H1 (cell line): ENCODE results near the gene GNAL. TPM values are rescaled to one million over a fixed set of nuclear protein-coding genes. Genes with fewer than 3 reads are reported as not detected.

Source experiments
- CTCF ChIA-PET: fragments of 300-600 bp; sonication (Branson Sonifier 250); formaldehyde crosslinking; loops from one replicate; lab custom pipeline; 2021; ENCODE audit not compliant: partially characterized antibody; lab: Charles Lee
- POLR2A ChIA-PET: fragments of 300-600 bp; sonication (Branson Sonifier 250); formaldehyde crosslinking; loops from one replicate; lab custom pipeline; 2021; ENCODE audit warnings: inconsistent platforms; ENCODE audit not compliant: partially characterized antibody; lab: Charles Lee
- DNase-seq, 2 experiments: peaks; one replicate each; pipeline versions ENCODE4 v3.0.0 to v3.0.0-alpha.2; 2010 to 2022; ENCODE audit warnings: low spot score in 2 of 2, low read depth in 1 of 2, mixed read lengths in 1 of 2
- FAIRE-seq: peaks from 2 replicates; lab custom pipeline; 2011; peaks lifted over from hg19 to GRCh38; lab: Jason Lieb, UNC
- H2AFZ ChIP-seq: 2 replicates; pipeline ENCODE4 v1.8.1; 2012; ENCODE audit warnings: low read length, inconsistent platforms
- H2AK5ac ChIP-seq: 2 replicates; pipeline ENCODE4 v1.6.1; 2013; ENCODE audit warnings: low read depth, low read length
- H2BK120ac ChIP-seq: replicated peaks from 2 replicates; pipeline ENCODE3; 2013; ENCODE audit warnings: low read depth, low read length, inconsistent platforms
- H2BK12ac ChIP-seq: 2 replicates; pipeline ENCODE4 v1.6.1; 2013; ENCODE audit warnings: low read depth, low read length
- H2BK15ac ChIP-seq: 2 replicates; pipeline ENCODE4 v1.6.1; 2013; ENCODE audit warnings: low read length
- H2BK20ac ChIP-seq: 2 replicates; pipeline ENCODE4 v1.6.1; 2013; ENCODE audit warnings: low read length
- H2BK5ac ChIP-seq: 2 replicates; pipeline ENCODE4 v1.6.1; 2013; ENCODE audit warnings: low read depth, low read length
- H3K14ac ChIP-seq: 2 replicates; pipeline ENCODE4 v1.6.1; 2013; ENCODE audit warnings: inconsistent platforms; ENCODE audit not compliant: insufficient read length
- H3K18ac ChIP-seq: 2 replicates; pipeline ENCODE4 v1.6.1; 2013; ENCODE audit warnings: low read length; ENCODE audit errors: extremely low read depth
- H3K23ac ChIP-seq: 2 replicates; pipeline ENCODE4 v1.6.1; 2013; ENCODE audit warnings: inconsistent platforms; ENCODE audit not compliant: insufficient read length
- H3K23me2 ChIP-seq: 2 replicates; pipeline ENCODE4 v1.6.1; 2013; ENCODE audit warnings: low read depth, low read length
- H3K27ac ChIP-seq: 2 replicates; pipeline ENCODE4 v1.6.1; 2011; ENCODE audit warnings: low read depth, low read length, inconsistent platforms
- H3K27me3 ChIP-seq, 4 experiments: replicated peaks in 1 of 4; 1 replicate in 1 of 4; 2 replicates in 3 of 4; pipeline versions ENCODE4 v1.6.1 to v1.8.1; 2011 to 2013; ENCODE audit warnings: low read length in 3 of 4, mild to moderate bottlenecking in 3 of 4, inconsistent platforms in 2 of 4, mixed read lengths in 2 of 4, moderate library complexity in 1 of 4; ENCODE audit not compliant: control insufficient read depth in 3 of 4, insufficient read depth in 3 of 4; ENCODE audit errors: extremely low read depth in 1 of 4
- H3K36me3 ChIP-seq, 4 experiments: 2 replicates each; pipeline versions ENCODE4 v1.6.1 to v1.8.1; 2011 to 2013; ENCODE audit warnings: mild to moderate bottlenecking in 4 of 4, low read length in 3 of 4, moderate library complexity in 2 of 4, control low read depth in 1 of 4, inconsistent platforms in 1 of 4; ENCODE audit not compliant: insufficient read depth in 4 of 4, control insufficient read depth in 2 of 4
- H3K4ac ChIP-seq: replicated peaks from 2 replicates; pipeline ENCODE3; 2013; ENCODE audit warnings: low read length, low read depth, mixed read lengths, inconsistent platforms; ENCODE audit not compliant: insufficient read length
- H3K4me1 ChIP-seq, 4 experiments: replicated peaks in 1 of 4; 1 replicate in 1 of 4; 2 replicates in 3 of 4; pipeline versions ENCODE4 v1.6.1 to v1.8.1; 2011 to 2013; ENCODE audit warnings: low read length in 3 of 4, inconsistent platforms in 2 of 4, mixed read lengths in 1 of 4; ENCODE audit not compliant: insufficient read depth in 4 of 4, control insufficient read depth in 3 of 4
- H3K4me2 ChIP-seq, 2 experiments: 2 replicates each; pipeline versions ENCODE4 v1.6.1 to v1.8.1; 2011 to 2013; ENCODE audit warnings: low read depth in 2 of 2, low read length in 2 of 2, control low read depth in 1 of 2, inconsistent platforms in 1 of 2, mild to moderate bottlenecking in 1 of 2; ENCODE audit not compliant: insufficient read depth in 1 of 2
- H3K4me3 ChIP-seq, 4 experiments: fragments of 200-600, 300-600 bp in 1 of 4; sonication (generic), shearing (Covaris generic), sonication (Bioruptor Twin) in 1 of 4; 2 replicates each; pipeline versions ENCODE4 v1.5.1 to v1.8.1; 2011 to 2016; ENCODE audit warnings: low read length in 4 of 4, low read depth in 3 of 4, control low read depth in 2 of 4, inconsistent platforms in 2 of 4, mild to moderate bottlenecking in 2 of 4, mixed read lengths in 1 of 4, moderate library complexity in 1 of 4; ENCODE audit not compliant: insufficient read depth in 2 of 4; ENCODE audit errors: extremely low read depth in 1 of 4
- H3K56ac ChIP-seq: replicated peaks from 2 replicates; pipeline ENCODE3; 2013; ENCODE audit warnings: low read depth, mild to moderate bottlenecking, mixed read lengths, low read length, inconsistent platforms; ENCODE audit not compliant: insufficient read length
- H3K79me1 ChIP-seq: 2 replicates; pipeline ENCODE4 v1.6.1; 2013; ENCODE audit warnings: low read depth, low read length, control low read depth
- H3K79me2 ChIP-seq, 2 experiments: 2 replicates each; pipeline versions ENCODE4 v1.6.1 to v1.8.1; 2012 to 2013; ENCODE audit warnings: low read length in 2 of 2, mild to moderate bottlenecking in 2 of 2, inconsistent platforms in 1 of 2; ENCODE audit not compliant: insufficient read depth in 2 of 2, control insufficient read depth in 1 of 2
- H3K9ac ChIP-seq, 4 experiments: replicated peaks in 1 of 4; 1 replicate in 1 of 4; 2 replicates in 3 of 4; pipeline versions ENCODE4 v1.6.1 to v1.8.1; 2011 to 2013; ENCODE audit warnings: low read depth in 3 of 4, low read length in 3 of 4, control low read depth in 2 of 4, mild to moderate bottlenecking in 2 of 4, moderate library complexity in 2 of 4, inconsistent platforms in 1 of 4; ENCODE audit errors: extremely low read depth in 1 of 4
- H3K9me3 ChIP-seq, 2 experiments: 2 replicates each; pipeline versions ENCODE4 v1.6.1 to v1.8.1; 2012 to 2013; ENCODE audit warnings: mild to moderate bottlenecking in 2 of 2, moderate library complexity in 2 of 2, control low read depth in 1 of 2, inconsistent platforms in 1 of 2, low read depth in 1 of 2, low read length in 1 of 2, mixed read lengths in 1 of 2; ENCODE audit not compliant: insufficient read depth in 2 of 2
- H4K20me1 ChIP-seq, 2 experiments: replicated peaks in 1 of 2; 2 replicates each; pipeline versions ENCODE3 to v1.8.1; 2011 to 2013; ENCODE audit warnings: inconsistent platforms in 2 of 2, low read length in 2 of 2, mild to moderate bottlenecking in 1 of 2; ENCODE audit not compliant: insufficient read depth in 2 of 2, control insufficient read depth in 1 of 2
- H4K5ac ChIP-seq: 2 replicates; pipeline ENCODE4 v1.6.1; 2013; ENCODE audit warnings: low read length, low read depth, mixed read lengths, inconsistent platforms; ENCODE audit not compliant: insufficient read length
- H4K8ac ChIP-seq: 2 replicates; pipeline ENCODE4 v1.8.0; 2013; ENCODE audit warnings: mild to moderate bottlenecking, moderate library complexity, low read length, inconsistent platforms; ENCODE audit not compliant: insufficient read depth; ENCODE audit errors: extremely low read depth
- H4K91ac ChIP-seq: replicated peaks from 2 replicates; pipeline ENCODE3; 2013; ENCODE audit warnings: low read length, mixed read lengths, inconsistent platforms; ENCODE audit not compliant: insufficient read length
- ASH2L ChIP-seq: fragments of 200-600, 300-600 bp; sonication (generic); IDR thresholded peaks from one replicate; pipeline ENCODE4 v1.7.1; 2017; ENCODE audit warnings: low read length
- GABPA ChIP-seq: IDR thresholded peaks from 2 replicates; pipeline ENCODE4 v1.6.1; 2011; ENCODE audit warnings: mild to moderate bottlenecking, low read length, moderate library complexity, borderline replicate concordance; ENCODE audit not compliant: insufficient read depth
- PHF8 ChIP-seq: fragments of 200-600 bp; sonication (generic); conservative IDR thresholded peaks from 2 replicates; pipeline ENCODE4 v1.7.1; 2012; ENCODE audit warnings: low read depth, mild to moderate bottlenecking, inconsistent platforms, low read length, moderate library complexity
- POU5F1 ChIP-seq: IDR thresholded peaks from 2 replicates; pipeline ENCODE4 v1.6.1; 2011; ENCODE audit warnings: low read depth, mild to moderate bottlenecking, low read length, moderate library complexity
- SIRT6 ChIP-seq: IDR thresholded peaks from one replicate; pipeline ENCODE4 v1.7.1; 2012; ENCODE audit warnings: low read length, inconsistent platforms
- SP1 ChIP-seq: IDR thresholded peaks from 2 replicates; pipeline ENCODE4 v1.6.1; 2011; ENCODE audit warnings: low read depth, low read length
- SP4 ChIP-seq: IDR thresholded peaks from 2 replicates; pipeline ENCODE4 v1.6.1; 2012; ENCODE audit warnings: low read length, inconsistent platforms
- TAF1 ChIP-seq: IDR thresholded peaks from 2 replicates; pipeline ENCODE4 v1.6.1; 2011; ENCODE audit warnings: mild to moderate bottlenecking, low read depth, low read length
- WGBS, 2 experiments: shearing (Covaris generic) in 1 of 2; methylation state at CpG; one replicate each; pipeline versions ENCODE4 v1.1.6 to v1.1.7; 2013 to 2015; ENCODE audit warnings: low lambda C conversion rate in 2 of 2, mixed read lengths in 2 of 2, inconsistent platforms in 1 of 2, low coverage in 1 of 2, missing lambda C conversion rate in 1 of 2; ENCODE audit not compliant: insufficient replicate concordance in 2 of 2, insufficient coverage in 1 of 2, insufficient read length in 1 of 2; ENCODE audit errors: extremely low coverage in 1 of 2, missing lambda C conversion rate in 1 of 2; 5-methylcytosine and 5-hydroxymethylcytosine counted together
- polyA plus RNA-seq, 7 experiments: library from polyadenylated mRNA; depleted of rRNA in 3 of 7; stranded (reverse) in 5 of 7; unstranded in 2 of 7; fragments of >200 nt in 5 of 7; fragments of 200-250 nt in 2 of 7; gene quantifications; 1 replicate in 5 of 7; 2 replicates in 1 of 7; 4 replicates in 1 of 7; pipeline versions ENCODE4 v1.2.1 to v1.2.3, GENCODE V29; 2011 to 2013; ENCODE audit warnings: missing spikeins in 2 of 7, mixed read lengths in 2 of 7
- total RNA-seq: library from RNA; stranded (reverse); fragmentation: NEBNext Ultra II Directional; extraction: Animal tissue kit (Norgen Biotek cat#: 25700); gene quantifications from 2 replicates; pipeline ENCODE4 v1.2.1, GENCODE V29; 2021

The GNAL gene
- total and polyA plus RNA-seq, 2 of the 8 experiments (the other 6 are each of a cell fraction or from before 2014, with no cell fraction given) = 13.2 to 18.3 TPM

DNA sequence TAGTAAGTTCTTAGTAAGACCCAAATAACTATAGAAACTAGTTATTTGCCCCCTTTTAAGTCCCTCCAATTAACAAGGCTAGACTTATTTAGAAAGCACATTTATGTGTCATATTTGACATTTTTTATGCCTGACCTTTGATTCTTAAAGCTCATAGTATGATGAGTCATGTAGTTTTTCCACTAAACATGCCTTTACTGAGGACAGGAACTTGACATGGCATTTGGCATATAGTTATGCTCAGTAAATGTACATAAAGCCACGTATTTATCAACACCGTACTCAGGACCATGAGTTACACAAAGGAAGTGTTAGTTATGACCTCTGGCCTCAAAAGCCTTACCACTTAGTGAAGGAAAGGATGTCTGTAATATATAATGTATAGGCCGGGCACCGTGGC is 78.9 kb downstream of the GNAL start:
- ChIA-PET CTCF (no interaction called here), POLR2A (no interaction called here)
- Histone ChIP-seq H3K23me2 (no peaks in the 10 kb centered on the region), H4K91ac (no peak overlapping the region), H2BK5ac (no peak overlapping the region), H2BK120ac (no peak overlapping the region), H4K5ac (no peak overlapping the region), H4K20me1 (no peaks in the 10 kb centered on the region), H3K18ac (no peak overlapping the region), H4K8ac (no peak overlapping the region), H3K9ac (no peak overlapping the region), H2AFZ (no peak overlapping the region), H2AK5ac (no peak overlapping the region), H3K23ac (no peak overlapping the region), H3K79me2 (no peaks in the 10 kb centered on the region), H2BK15ac (no peak overlapping the region), H3K4me2 (no peak overlapping the region), H3K27me3 (no peaks in the 10 kb centered on the region; a peak in 1 of 7 replicates), H3K4me1 (peaks cover 0 to 14% (median 7%) of the 10 kb centered on the region in 4 experiments; a peak in 5 of 7 replicates), H3K4ac (no peak overlapping the region), H3K56ac (no peak overlapping the region), H3K14ac (no peak overlapping the region), H3K4me3 (no peak overlapping the region), H3K9me3 (no peaks in the 10 kb centered on the region), H3K27ac (no peak overlapping the region), H2BK12ac (no peak overlapping the region), H3K79me1 (no peaks in the 10 kb centered on the region), H3K36me3 (no peaks in the 10 kb centered on the region; a peak in 1 of 8 replicates), H2BK20ac (no peak overlapping the region)
- FAIRE-seq (no peak), DNase-seq (no peak)
- no peak for TF ChIP-seq PHF8
- no peak for TF ChIP-seq SP4
- TF ChIP-seq GABPA = no peak
- no peak for TF ChIP-seq TAF1
- no peak for TF ChIP-seq POU5F1
- TF ChIP-seq SIRT6 = no peak
- no peak for TF ChIP-seq SP1
- TF ChIP-seq ASH2L = no peak
- WGBS, 2 experiments = 88% methylated on average over 4 of the region's 4 CpGs; no CpG with 5 or more reads in 1 of the 2 experiments
